ENCODE measurements around the gene SEMA3F. TPM values are rescaled to one million over a fixed set of nuclear protein-coding genes. Genes with fewer than 3 reads are reported as not detected.

SEMA3F gene
- total RNA-seq, 4 donors from 2014 or later = 5.2 to 40.1 (median 7.5) TPM

DNA sequence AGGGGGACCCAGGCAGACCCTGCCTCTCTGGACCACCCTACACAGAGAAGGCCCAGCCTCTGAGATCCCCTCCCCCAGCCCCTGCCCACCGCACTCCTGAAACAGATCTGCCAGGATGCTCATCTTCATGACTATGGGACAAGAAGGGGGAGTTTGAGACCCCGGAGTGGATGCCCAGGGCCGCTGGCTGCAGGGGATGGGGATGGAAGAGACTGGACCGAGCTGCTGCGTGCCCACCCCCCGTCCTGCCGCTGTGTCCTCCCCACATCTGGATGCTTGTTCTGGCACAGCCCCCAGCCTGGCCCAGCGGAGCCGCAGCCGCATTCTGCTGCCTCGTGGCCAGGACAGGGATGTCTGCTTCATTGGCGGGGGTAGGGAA, 30.3 kb upstream of the SEMA3F start:
- H3K36me3 ChIP-seq = peaks cover 0 to 9% of the 10 kb centered on the region in 2 donors
- intact Hi-C loops (cut with DNase I; ENCODE audit: low total_unique reads) (no loop called here), in situ Hi-C loops (cut with MboI; ENCODE audit: low sequenced_read_pairs in 4 of 4) (loop anchor here (5.0 to 10.0 kb wide), 2 partner anchors 60 to 63 kb away; no protein-coding TSS in a partner anchor)
- H3K27ac ChIP-seq = no peak overlapping the region
- ATAC-seq (no peak), DNase-seq (peak in 1 of 2 donors; percentile 17)
- no peaks in the 10 kb centered on the region for H3K9me3 ChIP-seq
- peaks cover 3 to 5% of the 10 kb centered on the region in 2 donors for H3K4me1 ChIP-seq
- no peak overlapping the region for H3K4me3 ChIP-seq
- TF ChIP-seq POLR2A (IDR thresholded peaks at IDR 0.05) = no peak
- TF ChIP-seq, protein P1, sequence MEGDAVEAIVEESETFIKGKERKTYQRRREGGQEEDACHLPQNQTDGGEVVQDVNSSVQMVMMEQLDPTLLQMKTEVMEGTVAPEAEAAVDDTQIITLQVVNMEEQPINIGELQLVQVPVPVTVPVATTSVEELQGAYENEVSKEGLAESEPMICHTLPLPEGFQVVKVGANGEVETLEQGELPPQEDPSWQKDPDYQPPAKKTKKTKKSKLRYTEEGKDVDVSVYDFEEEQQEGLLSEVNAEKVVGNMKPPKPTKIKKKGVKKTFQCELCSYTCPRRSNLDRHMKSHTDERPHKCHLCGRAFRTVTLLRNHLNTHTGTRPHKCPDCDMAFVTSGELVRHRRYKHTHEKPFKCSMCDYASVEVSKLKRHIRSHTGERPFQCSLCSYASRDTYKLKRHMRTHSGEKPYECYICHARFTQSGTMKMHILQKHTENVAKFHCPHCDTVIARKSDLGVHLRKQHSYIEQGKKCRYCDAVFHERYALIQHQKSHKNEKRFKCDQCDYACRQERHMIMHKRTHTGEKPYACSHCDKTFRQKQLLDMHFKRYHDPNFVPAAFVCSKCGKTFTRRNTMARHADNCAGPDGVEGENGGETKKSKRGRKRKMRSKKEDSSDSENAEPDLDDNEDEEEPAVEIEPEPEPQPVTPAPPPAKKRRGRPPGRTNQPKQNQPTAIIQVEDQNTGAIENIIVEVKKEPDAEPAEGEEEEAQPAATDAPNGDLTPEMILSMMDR (IDR thresholded peaks at IDR 0.05 in 4 of 5, conservative IDR thresholded peaks at IDR 0.05 in 1 of 5) = no peak
- no peaks in the 10 kb centered on the region for H3K27me3 ChIP-seq

DNA sequence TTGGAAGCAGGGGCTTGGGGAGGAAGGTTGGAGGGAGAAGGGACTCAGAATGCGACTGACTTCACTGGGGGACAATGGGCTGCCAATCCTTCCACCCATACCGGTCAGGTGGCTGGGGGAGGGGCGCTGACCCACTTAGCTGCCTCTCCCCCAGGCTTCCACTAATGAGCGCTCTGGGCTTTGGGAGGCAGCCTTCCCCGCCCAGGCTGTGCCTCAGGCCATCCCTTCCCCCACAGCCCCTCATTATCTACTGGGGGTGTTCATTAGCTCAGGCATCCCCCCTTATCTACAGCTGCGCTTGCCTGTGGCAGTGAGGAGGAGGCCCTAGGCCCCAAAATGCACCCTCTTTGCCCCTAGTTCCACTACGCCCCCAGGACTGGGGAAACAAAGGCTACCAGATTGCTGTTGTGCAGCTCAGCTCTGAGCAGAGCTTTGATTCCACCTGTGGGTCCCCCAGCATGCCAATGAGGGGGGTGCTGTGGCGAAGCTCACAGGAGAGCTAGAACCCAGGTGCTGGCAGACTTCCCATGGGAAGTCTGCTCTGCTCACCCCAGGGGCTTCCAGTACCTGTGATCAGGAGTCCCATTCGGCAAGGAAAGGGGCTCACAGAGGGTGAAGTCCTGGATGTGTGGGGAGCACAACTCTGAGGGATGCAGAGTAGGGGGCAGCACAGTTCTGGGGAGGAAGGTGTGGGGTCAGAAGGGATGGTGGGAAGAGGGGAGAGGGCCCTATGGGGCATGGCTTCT, 29.4 kb upstream of the SEMA3F start:
- intact Hi-C loops (cut with DNase I; ENCODE audit: low total_unique reads) = no loop called here
- Histone ChIP-seq H3K4me1 (peaks cover 3 to 5% of the 10 kb centered on the region in 2 donors), H3K36me3 (peaks cover 0 to 1% of the 10 kb centered on the region in 2 donors), H3K9me3 (no peaks in the 10 kb centered on the region), H3K27me3 (no peaks in the 10 kb centered on the region), H3K4me3 (no peak overlapping the region), H3K27ac (no peak overlapping the region)
- in situ Hi-C loops (cut with MboI; ENCODE audit: low sequenced_read_pairs in 4 of 4) = loop anchor here in 1 of 4 donors (10.0 kb wide), 1 partner anchor 59 kb away; no protein-coding TSS in a partner anchor
- TF ChIP-seq, protein P1 (IDR thresholded peaks at IDR 0.05 in 4 of 5, conservative IDR thresholded peaks at IDR 0.05 in 1 of 5) = no peak
- no peak for TF ChIP-seq POLR2A (IDR thresholded peaks at IDR 0.05)
- DNase-seq = peak in 1 of 2 donors; percentile 14
- no peak for ATAC-seq

DNA sequence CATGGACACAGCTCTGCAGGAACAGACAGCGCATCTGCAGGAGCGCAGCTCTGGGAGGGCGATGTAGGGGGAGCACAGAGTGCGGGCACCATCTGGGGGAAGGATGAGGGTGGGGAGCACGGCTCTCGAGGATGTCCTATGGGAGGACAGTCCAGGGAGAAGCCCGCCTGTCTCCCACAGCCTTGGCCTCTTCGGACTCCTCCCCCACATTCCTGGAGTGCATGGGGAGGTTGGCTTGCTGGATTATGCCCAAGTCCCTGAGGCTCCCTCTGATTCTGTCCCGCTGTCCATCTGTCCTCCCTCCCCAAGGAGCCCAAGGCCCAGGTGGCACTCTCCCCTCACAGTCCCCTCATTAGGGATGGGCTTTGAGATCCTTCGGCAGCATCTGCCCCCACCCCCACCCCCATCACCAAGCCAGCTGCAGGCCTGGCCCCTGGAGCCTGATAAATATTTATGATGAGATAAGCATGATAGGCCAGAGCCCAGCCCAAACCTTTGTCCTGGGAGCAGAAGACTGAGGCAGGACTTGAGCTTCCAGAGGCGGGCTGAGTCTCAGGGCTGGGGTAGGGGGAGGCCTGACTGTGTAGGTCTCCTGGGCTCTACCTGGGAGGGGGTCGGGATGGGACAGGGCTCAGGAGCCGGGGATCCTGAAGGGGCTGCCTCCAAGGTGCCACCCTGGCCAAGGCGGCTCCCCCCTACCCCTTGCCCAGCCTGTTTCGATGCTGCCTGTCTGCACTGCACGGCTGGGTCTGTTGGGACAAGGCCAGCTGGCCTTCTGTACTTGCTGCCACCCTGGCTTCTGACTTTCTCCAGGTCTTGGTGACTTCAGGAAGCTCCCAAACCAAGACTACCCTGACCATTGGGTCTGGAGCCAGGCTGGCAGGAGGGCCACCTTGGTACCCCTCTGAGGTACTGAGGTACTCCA, 28.6 kb upstream of the SEMA3F start:
- TF ChIP-seq, protein P1 (IDR thresholded peaks at IDR 0.05 in 4 of 5, conservative IDR thresholded peaks at IDR 0.05 in 1 of 5) = no peak
- no peak for TF ChIP-seq POLR2A (IDR thresholded peaks at IDR 0.05)
- Histone ChIP-seq H3K4me1 (peaks cover 2 to 3% of the 10 kb centered on the region in 2 donors), H3K27me3 (no peaks in the 10 kb centered on the region), H3K4me3 (no peak overlapping the region), H3K27ac (no peak overlapping the region), H3K36me3 (no peaks in the 10 kb centered on the region), H3K9me3 (no peaks in the 10 kb centered on the region)
- intact Hi-C loops (cut with DNase I; ENCODE audit: low total_unique reads) (no loop called here), in situ Hi-C loops (cut with MboI; ENCODE audit: low sequenced_read_pairs in 4 of 4) (loop anchor here in 1 of 4 donors (10.0 kb wide), 1 partner anchor 58 kb away; no protein-coding TSS in a partner anchor)
- no peak for DNase-seq
- no peak for ATAC-seq

DNA sequence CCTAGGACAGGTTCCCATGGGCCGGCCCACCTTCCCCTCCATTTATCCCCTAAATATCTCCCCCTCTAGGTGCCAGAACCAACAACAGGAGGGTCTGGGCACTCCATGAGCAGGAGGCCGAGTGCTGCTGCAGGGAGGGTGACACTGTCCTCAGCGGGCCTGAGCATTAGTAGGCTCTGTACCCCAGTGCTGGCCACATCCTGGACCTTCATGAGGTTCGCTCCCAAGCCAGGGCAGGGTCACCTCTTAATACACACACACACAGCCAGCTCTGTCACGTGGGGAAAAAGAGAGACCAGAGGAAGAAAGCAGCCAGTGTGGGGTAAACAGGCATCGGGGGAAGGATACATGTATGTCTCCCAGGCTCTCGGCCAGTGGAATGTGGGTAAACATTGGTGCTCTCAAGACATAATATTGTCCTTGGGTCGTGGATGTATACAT, 27.9 kb upstream of the SEMA3F start:
- intact Hi-C loops (cut with DNase I; ENCODE audit: low total_unique reads) = no loop called here
- DNase-seq = no peak
- no peak overlapping the region for H3K27ac ChIP-seq
- no peak for ATAC-seq
- TF ChIP-seq, protein P1 (IDR thresholded peaks at IDR 0.05 in 4 of 5, conservative IDR thresholded peaks at IDR 0.05 in 1 of 5) = no peak
- H3K27me3 ChIP-seq = no peaks in the 10 kb centered on the region
- peaks cover 0 to 2% of the 10 kb centered on the region in 2 donors for H3K4me1 ChIP-seq
- in situ Hi-C loops (cut with MboI; ENCODE audit: low sequenced_read_pairs in 4 of 4) = loop anchor here in 1 of 4 donors (10.0 kb wide), 1 partner anchor 58 kb away; no protein-coding TSS in a partner anchor
- H3K36me3 ChIP-seq = no peaks in the 10 kb centered on the region
- H3K9me3 ChIP-seq = no peaks in the 10 kb centered on the region
- H3K4me3 ChIP-seq = no peak overlapping the region

Measured in gastrocnemius medialis (tissue), 4 donors.